ENCODE data around the gene NUAK1. TPM values are rescaled to one million over a fixed set of nuclear protein-coding genes. Genes with fewer than 3 reads are reported as not detected.

NUAK1 gene
- polyA plus RNA-seq, 1 experiment, result 8.3 TPM

- no peak overlapping the region for H3K27ac ChIP-seq (ENCODE audit: low read depth, low read length)
- H3K9me3 ChIP-seq (ENCODE audit: control insufficient read depth, insufficient read depth, low read length), result peaks cover 10% of the 10 kb centered on the region; the same call in 1 of the 2 replicates
- CTCF ChIA-PET, result no interaction called here
- H3K4me3 ChIP-seq (ENCODE audit: low read depth, low read length), result no peak overlapping the region
- POLR2A ChIA-PET, result no interaction called here
- H3K27me3 ChIP-seq (ENCODE audit: control insufficient read depth, insufficient read depth, low read length), result no peaks in the 10 kb centered on the region
- DNase-seq (ENCODE audit: low read depth, low spot score), result no peak
- TF ChIP-seq, protein P1, sequence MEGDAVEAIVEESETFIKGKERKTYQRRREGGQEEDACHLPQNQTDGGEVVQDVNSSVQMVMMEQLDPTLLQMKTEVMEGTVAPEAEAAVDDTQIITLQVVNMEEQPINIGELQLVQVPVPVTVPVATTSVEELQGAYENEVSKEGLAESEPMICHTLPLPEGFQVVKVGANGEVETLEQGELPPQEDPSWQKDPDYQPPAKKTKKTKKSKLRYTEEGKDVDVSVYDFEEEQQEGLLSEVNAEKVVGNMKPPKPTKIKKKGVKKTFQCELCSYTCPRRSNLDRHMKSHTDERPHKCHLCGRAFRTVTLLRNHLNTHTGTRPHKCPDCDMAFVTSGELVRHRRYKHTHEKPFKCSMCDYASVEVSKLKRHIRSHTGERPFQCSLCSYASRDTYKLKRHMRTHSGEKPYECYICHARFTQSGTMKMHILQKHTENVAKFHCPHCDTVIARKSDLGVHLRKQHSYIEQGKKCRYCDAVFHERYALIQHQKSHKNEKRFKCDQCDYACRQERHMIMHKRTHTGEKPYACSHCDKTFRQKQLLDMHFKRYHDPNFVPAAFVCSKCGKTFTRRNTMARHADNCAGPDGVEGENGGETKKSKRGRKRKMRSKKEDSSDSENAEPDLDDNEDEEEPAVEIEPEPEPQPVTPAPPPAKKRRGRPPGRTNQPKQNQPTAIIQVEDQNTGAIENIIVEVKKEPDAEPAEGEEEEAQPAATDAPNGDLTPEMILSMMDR (IDR thresholded peaks at IDR 0.05; ENCODE audit: low read depth, low read length), result no peak
These were observed 101.0 kb downstream of the NUAK1 start for GRCh38 chr12:106037524-106038298.

- TF ChIP-seq, protein P1 (IDR thresholded peaks at IDR 0.05; ENCODE audit: low read depth, low read length), result no peak
- no peak for DNase-seq (ENCODE audit: low read depth, low spot score)
- Histone ChIP-seq H3K4me3 (ENCODE audit: low read depth, low read length) (no peak overlapping the region), H3K27ac (ENCODE audit: low read depth, low read length) (no peak overlapping the region), H3K9me3 (ENCODE audit: control insufficient read depth, insufficient read depth, low read length) (peaks cover 10% of the 10 kb centered on the region; the same call in 1 of the 2 replicates), H3K27me3 (ENCODE audit: control insufficient read depth, insufficient read depth, low read length) (no peaks in the 10 kb centered on the region)
- CTCF ChIA-PET, result no interaction called here
- POLR2A ChIA-PET, result no interaction called here
These were observed 103.3 kb downstream of the NUAK1 start for GRCh38 chr12:106035421-106035820.

DNA sequence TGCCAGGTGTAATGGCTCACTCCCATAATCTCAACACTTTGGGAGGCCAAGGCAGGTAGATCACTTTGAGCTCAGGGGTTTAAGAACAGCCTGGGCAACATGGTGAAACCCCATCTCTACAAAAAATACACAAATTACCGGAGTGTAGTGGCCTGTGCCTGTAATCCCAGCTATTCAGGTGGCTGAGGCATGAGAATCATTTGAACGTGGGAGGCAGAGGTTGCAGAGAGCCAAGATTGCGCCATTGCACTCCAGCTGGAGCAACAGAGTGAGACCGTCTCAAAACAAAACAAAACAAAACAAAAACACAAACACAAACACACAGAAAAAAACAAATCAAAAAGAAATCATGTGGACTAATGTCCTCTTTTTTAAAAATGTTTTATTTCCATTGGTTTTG is 104.4 kb downstream of the NUAK1 start:
- Histone ChIP-seq H3K9me3 (ENCODE audit: control insufficient read depth, insufficient read depth, low read length) (peaks cover 3% of the 10 kb centered on the region; the same call in 1 of the 2 replicates), H3K27ac (ENCODE audit: low read depth, low read length) (no peak overlapping the region), H3K27me3 (ENCODE audit: control insufficient read depth, insufficient read depth, low read length) (no peaks in the 10 kb centered on the region), H3K4me3 (ENCODE audit: low read depth, low read length) (no peak overlapping the region)
- ChIA-PET CTCF (no interaction called here), POLR2A (no interaction called here)
- TF ChIP-seq, protein P1 (IDR thresholded peaks at IDR 0.05; ENCODE audit: low read depth, low read length), result no peak
- DNase-seq (ENCODE audit: low read depth, low spot score), result no peak

- TF ChIP-seq, protein P1 (IDR thresholded peaks at IDR 0.05; ENCODE audit: low read depth, low read length), result no peak
- CTCF ChIA-PET, result no interaction called here
- Histone ChIP-seq H3K9me3 (ENCODE audit: control insufficient read depth, insufficient read depth, low read length) (no peaks in the 10 kb centered on the region), H3K27me3 (ENCODE audit: control insufficient read depth, insufficient read depth, low read length) (no peaks in the 10 kb centered on the region), H3K27ac (ENCODE audit: low read depth, low read length) (no peak overlapping the region), H3K4me3 (ENCODE audit: low read depth, low read length) (no peak overlapping the region)
- DNase-seq (ENCODE audit: low read depth, low spot score), result no peak
- POLR2A ChIA-PET, result no interaction called here
These were observed 105.5 kb downstream of the NUAK1 start for GRCh38 chr12:106033161-106033675.

DNA sequence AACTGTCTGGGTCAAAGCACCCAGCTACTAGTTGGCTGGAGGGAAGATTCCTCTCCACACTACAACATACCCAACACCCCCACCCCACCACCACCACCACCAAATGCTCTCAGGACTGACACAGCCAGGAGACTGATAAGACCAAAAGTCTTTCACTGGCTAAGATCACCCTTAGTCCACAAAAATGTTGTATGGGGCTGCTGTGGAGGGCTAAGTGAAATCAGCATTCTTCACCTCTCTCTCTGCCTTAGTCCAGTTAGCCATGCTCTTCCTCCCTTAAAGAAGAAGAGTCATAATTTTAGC is 106.2 kb downstream of the NUAK1 start:
- H3K27ac ChIP-seq (ENCODE audit: low read depth, low read length), result no peak overlapping the region
- TF ChIP-seq, protein P1 (IDR thresholded peaks at IDR 0.05; ENCODE audit: low read depth, low read length), result no peak
- ChIA-PET POLR2A (no interaction called here), CTCF (no interaction called here)
- no peaks in the 10 kb centered on the region for H3K9me3 ChIP-seq (ENCODE audit: control insufficient read depth, insufficient read depth, low read length)
- no peaks in the 10 kb centered on the region for H3K27me3 ChIP-seq (ENCODE audit: control insufficient read depth, insufficient read depth, low read length)
- H3K4me3 ChIP-seq (ENCODE audit: low read depth, low read length), result no peak overlapping the region
- DNase-seq (ENCODE audit: low read depth, low spot score), result no peak

Data from AG04450 (cell line).